Lower leg skin (tissue), 4 donors: ENCODE results near the gene LRRC66. TPM values are rescaled to one million over a fixed set of nuclear protein-coding genes. Genes with fewer than 3 reads are reported as not detected.
A peak's percentile ranks its signal among the peaks of the same experiment; 100 is the strongest.

ENCODE experiments used
- DNase-seq, 2 donors: peaks; one replicate each; pipeline ENCODE4 v3.0.0-alpha.2; 2019; ENCODE audit warnings: low spot score in 2 of 2
- H3K4me3 ChIP-seq: fragments of 200-600 bp; sonication (generic); 2 replicates; pipeline ENCODE4 v1.5.1; 2017; ENCODE audit warnings: mild to moderate bottlenecking, low read depth; ENCODE audit not compliant: poor library complexity, severe bottlenecking
- CTCF ChIP-seq, 3 donors: fragments of 450-650 bp; IDR thresholded peaks; one replicate each; pipeline ENCODE4 v1.5.1; 2016; ENCODE audit warnings: antibody characterized with exemption in 3 of 3, mild to moderate bottlenecking in 3 of 3, moderate library complexity in 2 of 3
- POLR2A ChIP-seq, 2 donors: fragments of 450-650 bp; IDR thresholded peaks; one replicate each; pipeline ENCODE4 v1.6.1; 2016 to 2017; ENCODE audit warnings: antibody characterized with exemption in 2 of 2, mild to moderate bottlenecking in 1 of 2, moderate library complexity in 1 of 2
- WGBS, 2 donors: methylation state at CpG; one replicate each; pipeline ENCODE4 v1.1.5; 2018; 5-methylcytosine and 5-hydroxymethylcytosine counted together
- intact Hi-C: fragments of 100-400 bp; cut with DNase I; formaldehyde crosslinking; loops from one replicate; pipeline ENCODE4 v1.15.0; 2023; ENCODE audit warnings: low total_unique reads
- total RNA-seq, 4 donors: library from RNA; depleted of rRNA; stranded (reverse); fragments of >200 nt; gene quantifications; one replicate each; pipeline ENCODE4 v1.1.0, GENCODE V29; 2016

The LRRC66 gene
- total RNA-seq = not detected

- 80 to 81% methylated on average over 6 of the region's 6 CpGs for WGBS, 2 donors
- H3K4me3 ChIP-seq = no peak within 1 kb of the TSS
- intact Hi-C loops = no loop called here
- no peak for DNase-seq
- TF ChIP-seq CTCF (IDR thresholded peaks at IDR 0.05) (no peak), POLR2A (IDR thresholded peaks at IDR 0.05) (no peak)
Measured at GRCh38 chr4:52019936-52020657, at the start of gene LRRC66. TSS of gene LRRC66 (minus strand) at chr4:52020363. CDS start at chr4:52017613, 2,750 bp downstream.

- H3K4me3 ChIP-seq = no peak overlapping the region
- DNase-seq = no peak
- TF ChIP-seq CTCF (IDR thresholded peaks at IDR 0.05) = no peak
- no peak for TF ChIP-seq POLR2A (IDR thresholded peaks at IDR 0.05)
- 56 to 68% methylated on average over 1 of the region's 1 CpG for WGBS, 2 donors
- intact Hi-C loops = no loop called here
Measured at GRCh38 chr4:52069571-52069970, 49.4 kb upstream of the LRRC66 start.

- 38 to 45% methylated on average over 3 of the region's 3 CpGs for WGBS, 2 donors
- no peak for TF ChIP-seq POLR2A (IDR thresholded peaks at IDR 0.05)
- TF ChIP-seq CTCF (IDR thresholded peaks at IDR 0.05) = no peak
- DNase-seq = peak in 1 of 2 donors; percentile 19
- H3K4me3 ChIP-seq = no peak overlapping the region
- intact Hi-C loops = no loop called here
Measured at GRCh38 chr4:52059372-52059771, 39.2 kb upstream of the LRRC66 start.

GRCh38 chr4:52058275-52058674 lies 38.1 kb upstream of the LRRC66 start:
- no peak for DNase-seq
- TF ChIP-seq POLR2A (IDR thresholded peaks at IDR 0.05) (no peak), CTCF (IDR thresholded peaks at IDR 0.05) (no peak)
- H3K4me3 ChIP-seq = no peak overlapping the region
- 82 to 89% methylated on average over 1 of the region's 1 CpG for WGBS, 2 donors
- intact Hi-C loops = no loop called here

GRCh38 chr4:52057196-52057595 lies 37.0 kb upstream of the LRRC66 start:
- no peak for DNase-seq
- intact Hi-C loops = no loop called here
- H3K4me3 ChIP-seq = no peak overlapping the region
- TF ChIP-seq POLR2A (IDR thresholded peaks at IDR 0.05) = no peak
- no peak for TF ChIP-seq CTCF (IDR thresholded peaks at IDR 0.05)

GRCh38 chr4:52054254-52054653 lies 34.1 kb upstream of the LRRC66 start:
- DNase-seq = no peak
- 92 to 97% methylated on average over 3 of the region's 3 CpGs for WGBS, 2 donors
- TF ChIP-seq POLR2A (IDR thresholded peaks at IDR 0.05) (no peak), CTCF (IDR thresholded peaks at IDR 0.05) (no peak)
- no peak overlapping the region for H3K4me3 ChIP-seq
- intact Hi-C loops = no loop called here
